ENCODE data around the gene CMTM7.

CMTM7 gene

GRCh38 chr3:32414522-32415202 lies 23.0 kb downstream of the CMTM7 start:
- peak; percentile 67 for DNase-seq

- DNase-seq, result no peak
Observed at GRCh38 chr3:32419742-32420125, 28.1 kb downstream of the CMTM7 start.

DNA sequence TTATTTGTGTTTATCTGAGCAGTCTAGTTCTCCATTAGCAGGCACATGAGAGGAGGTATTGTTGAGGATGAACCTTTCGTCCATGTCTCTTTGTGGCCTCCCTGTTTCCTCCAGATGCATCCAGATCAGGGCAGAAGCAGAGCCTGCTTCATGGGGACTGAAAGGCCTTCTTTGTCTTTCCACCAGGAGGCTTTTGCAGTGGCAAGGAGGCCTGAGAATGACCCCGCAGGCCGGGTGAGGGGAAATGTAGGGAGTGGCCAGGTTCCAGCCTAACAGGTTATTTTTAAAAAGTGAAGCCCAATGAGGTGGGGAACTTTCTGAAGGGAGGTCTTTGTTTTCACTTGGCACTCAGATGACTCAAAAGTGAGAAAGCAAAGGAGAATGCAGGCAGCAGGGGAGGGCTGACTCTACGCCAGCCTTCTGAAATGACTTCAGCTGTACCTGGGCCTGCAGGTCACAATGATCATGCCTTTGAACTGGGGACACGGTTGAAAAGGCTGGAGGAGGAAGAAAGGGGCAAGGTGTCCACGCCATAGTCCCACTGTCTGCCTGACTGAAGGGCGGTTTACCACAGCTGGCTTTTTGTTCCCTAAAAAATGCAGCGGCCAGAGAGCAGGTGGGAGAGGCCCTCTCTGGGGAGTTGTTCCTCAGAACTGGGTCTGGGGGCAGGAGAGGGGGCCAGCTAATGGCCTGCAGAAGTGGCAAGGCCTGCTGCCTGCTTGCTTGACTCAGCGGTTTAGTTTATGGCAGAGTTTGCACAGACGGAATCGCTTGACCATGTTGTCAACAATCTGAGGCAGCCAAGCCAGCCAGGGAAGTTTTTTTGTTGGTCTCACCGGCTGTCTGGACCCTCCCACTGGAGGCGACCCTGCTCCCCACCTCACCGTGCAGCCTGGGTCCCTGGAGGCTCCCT lies 28.7 kb downstream of the CMTM7 start:
- DNase-seq, result no peak

DNA sequence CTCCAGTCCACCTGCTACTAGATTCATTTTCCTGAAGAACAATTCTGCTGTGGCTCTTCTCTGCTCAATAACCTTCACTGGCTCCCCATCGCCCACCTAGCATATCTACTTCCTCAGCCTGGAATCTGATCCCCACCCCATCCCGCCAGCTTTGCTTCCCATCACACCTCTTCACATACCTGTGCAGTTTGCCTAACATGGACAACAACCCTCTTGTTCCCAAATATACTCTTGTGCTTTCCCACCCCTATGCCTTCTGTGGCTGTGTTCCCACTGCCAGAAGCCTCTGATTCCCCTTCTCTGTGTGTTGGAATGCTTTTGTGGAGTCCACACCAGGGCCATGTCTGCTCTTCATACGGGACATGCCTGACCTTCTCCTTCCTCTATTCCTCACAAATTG lies 29.5 kb downstream of the CMTM7 start:
- DNase-seq, result no peak

- DNase-seq, result no peak
Observed at GRCh38 chr3:32421991-32422859, 30.6 kb downstream of the CMTM7 start.

DNA sequence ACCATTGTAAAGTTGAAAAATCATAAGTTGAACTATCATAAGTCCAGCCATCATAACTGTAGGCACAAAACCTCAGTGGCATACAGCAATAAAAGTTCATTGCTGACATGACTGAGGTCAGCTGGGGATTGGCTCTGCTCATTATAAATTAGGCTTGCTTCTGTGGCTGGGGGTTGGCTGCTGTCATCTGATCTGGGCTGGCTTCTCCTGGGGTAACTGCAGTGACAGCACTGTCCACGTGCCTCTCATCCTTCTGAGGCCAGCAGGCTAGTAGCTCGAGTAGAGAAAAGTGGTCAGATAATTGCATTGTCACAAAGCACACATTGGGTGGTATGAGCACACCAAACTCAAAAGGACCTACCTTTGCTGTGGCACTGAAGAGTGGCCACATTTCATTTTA lies 31.3 kb downstream of the CMTM7 start:
- no peak for DNase-seq

GRCh38 chr3:32423534-32423933 lies 31.9 kb downstream of the CMTM7 start:
- DNase-seq, result no peak

- peak; percentile 47 for DNase-seq
Observed at GRCh38 chr3:32423956-32424557, 32.4 kb downstream of the CMTM7 start.

DNA sequence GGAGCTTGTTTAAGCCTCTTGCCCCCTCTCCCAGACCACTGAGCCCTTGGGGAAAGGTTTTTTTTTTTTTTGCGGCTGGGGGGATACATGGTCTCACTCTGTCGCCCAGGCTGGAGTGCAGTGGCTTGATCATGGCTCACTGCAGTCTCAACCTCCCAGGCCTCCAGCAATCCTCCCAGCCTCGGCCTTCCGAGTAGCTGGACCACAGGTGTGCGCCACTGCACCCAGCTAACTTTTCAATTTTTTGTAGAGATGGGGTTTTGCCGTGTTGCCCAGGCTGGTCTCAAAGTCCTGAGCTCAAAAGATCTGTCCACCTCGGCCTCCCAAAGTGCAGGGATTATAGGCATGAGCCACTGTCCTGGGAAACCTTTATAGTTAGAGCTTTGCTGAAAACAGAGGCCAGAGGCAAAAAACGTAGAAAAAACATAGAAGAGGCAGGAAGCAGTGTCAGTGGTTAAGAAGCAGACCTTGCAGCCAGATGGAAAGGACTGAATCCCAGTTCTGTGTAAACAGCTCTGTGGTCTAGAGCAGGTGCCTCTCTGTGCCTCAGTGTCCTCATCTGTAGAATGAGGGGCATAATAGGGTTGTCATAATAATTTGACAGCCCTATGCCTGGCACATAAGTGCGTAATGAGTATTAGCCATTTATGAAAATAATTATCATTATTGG lies 33.1 kb downstream of the CMTM7 start:
- no peak for DNase-seq

GRCh38 chr3:32428092-32429068 lies 36.7 kb downstream of the CMTM7 start:
- peak; percentile 65 for DNase-seq

GRCh38 chr3:32430900-32431299 lies 39.2 kb downstream of the CMTM7 start:
- DNase-seq, result peak; percentile 37

GRCh38 chr3:32431481-32431880 lies 39.8 kb downstream of the CMTM7 start:
- no peak for DNase-seq

DNA sequence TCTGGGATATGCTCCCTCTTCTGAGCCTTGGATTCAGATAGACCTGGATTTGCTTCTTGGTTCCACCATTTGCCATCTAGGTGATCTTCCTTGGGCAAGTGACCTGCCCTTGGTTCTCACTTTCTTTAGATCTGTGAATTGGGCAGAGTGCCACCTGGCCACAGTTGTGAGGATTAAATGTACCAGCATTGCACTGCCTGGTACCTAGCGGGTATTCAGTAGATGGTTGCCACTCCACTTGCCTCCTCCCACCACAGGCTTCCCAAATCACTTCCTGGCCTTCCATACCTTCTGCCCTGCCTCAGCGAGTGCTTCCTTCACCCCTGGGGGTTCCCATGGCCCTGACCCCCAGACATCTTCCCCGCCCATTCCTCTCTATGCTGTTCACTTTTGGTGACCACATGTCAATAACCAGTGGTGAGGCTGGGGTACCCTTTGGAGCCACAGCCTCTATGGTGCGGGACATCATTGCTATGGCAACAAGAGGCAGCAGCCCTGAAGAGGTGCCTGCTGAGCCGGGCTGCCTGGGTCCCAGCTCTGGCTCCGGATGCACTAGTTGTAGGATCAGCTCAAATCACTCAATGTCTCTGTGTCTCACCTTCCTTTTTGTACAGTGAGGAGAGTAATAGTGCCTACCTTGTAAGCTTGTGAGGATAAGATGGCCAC lies 40.5 kb downstream of the CMTM7 start:
- DNase-seq, result peak; percentile 45

DNA sequence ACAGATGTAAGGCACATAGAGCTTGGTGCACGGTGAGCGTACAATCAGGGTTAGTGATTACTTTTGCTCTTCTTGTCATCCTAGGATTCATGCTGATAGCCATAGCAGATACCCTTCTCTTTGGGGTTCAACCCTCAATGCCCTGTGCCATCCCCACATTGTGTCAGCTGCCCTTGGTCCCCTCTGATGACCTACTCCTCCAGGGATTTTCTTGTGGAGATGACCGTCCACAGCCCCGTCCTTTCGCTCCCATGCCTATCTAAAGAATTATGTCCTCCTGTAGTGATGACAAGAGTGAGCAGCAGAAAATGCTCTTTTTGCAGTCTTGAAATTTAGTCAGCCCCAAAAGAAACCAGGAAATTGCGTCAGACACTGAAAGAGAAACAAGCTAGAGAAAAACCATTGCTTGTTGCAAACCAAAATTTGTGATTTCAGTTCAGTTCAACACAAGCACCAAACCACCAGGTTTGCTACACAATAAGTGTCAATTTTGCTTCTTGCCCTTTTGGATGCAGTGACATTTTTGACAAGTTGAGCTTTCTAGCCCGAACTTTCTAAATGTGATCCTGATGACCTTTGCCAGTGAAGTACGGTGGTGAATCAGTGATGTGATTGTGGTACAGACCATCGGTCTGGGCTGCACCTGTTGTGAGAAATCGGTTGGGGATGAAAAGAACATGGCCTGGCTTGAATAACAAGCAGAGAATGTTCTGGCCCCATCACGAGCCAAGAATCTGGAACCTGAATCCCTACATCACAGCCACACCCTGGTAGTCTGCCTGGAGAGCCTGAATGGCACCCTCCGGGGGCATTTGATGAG lies 41.3 kb downstream of the CMTM7 start:
- DNase-seq, result peak; percentile 75

DNA sequence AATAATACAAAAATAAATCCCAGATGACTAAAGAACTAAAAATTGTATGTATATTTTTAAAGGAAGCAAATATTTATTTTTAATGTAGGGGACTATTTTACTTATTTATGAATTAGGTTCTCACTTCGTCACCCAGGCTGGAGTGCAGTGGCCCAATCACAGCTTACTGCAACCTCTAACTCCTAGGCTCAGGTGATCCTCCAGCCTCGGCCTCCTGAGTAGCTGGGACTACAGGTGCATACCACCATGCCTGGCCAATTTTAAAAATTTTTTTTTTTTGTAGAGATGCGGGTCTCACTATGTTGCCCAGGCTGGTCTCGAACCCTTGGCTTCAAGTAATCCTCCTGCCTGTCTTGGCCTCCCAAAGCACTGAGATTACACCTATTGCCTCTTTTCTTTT lies 42.6 kb downstream of the CMTM7 start:
- no peak for DNase-seq

DNA sequence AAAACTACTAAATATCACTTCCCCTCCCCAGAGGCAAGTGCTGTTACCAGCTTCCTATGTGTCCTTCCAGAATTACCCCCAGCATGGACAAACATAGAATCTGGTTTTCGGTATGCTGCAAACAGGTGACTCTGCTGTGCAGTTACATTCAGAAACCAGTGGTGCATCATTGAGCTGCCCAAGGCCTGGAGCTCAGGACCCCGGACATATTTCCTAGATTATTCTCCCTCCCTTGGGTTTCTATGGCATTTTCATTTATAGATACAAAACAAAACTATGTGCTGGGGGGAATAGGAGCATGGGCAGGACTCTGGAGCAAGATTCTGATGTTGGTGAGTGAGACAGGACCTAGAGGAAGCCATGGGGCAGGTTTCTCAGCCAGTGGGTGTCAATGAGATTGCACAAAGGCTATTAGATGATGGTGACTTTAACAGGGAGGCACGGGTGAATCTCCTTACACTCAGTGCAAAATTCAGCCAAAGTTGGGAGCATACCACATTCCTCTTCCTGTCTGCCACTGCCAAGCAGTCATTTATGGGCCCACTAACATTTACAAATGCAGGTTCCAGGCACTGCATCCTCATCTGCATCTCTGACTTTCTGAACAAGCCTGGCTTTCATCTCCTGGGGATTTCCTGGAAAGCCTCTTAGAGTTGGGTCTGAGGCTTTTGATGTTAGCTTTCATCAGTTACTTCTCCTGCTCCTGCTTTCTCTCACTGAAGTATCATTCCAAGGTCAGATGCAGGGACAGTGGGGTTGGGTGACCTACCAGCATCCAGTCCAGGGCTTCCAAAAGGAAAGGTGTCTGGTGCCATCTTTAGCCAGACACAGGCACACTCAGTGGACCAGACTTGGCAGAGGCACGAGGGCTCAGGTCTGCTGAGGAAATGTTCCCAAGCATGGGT lies 44.5 kb downstream of the CMTM7 start:
- no peak for DNase-seq

DNA sequence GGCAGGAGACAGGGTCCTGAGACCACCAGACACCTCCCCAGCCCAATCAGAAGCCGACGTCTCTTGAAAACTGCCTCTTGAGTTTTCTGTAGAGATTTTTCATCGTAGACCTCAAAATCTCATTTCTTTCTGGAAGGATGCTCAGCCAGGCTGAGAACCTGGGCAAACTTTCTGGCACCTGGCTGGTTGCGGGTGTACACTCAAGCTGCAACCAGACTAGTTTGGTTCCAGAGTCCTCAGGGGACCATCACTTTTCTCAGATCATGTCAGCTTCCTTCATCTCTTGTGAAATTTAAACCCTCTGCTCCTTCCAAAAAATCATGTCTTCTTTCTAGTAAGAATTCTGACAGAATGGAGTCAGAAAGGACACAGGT lies 45.1 kb downstream of the CMTM7 start:
- DNase-seq, result no peak

DNA sequence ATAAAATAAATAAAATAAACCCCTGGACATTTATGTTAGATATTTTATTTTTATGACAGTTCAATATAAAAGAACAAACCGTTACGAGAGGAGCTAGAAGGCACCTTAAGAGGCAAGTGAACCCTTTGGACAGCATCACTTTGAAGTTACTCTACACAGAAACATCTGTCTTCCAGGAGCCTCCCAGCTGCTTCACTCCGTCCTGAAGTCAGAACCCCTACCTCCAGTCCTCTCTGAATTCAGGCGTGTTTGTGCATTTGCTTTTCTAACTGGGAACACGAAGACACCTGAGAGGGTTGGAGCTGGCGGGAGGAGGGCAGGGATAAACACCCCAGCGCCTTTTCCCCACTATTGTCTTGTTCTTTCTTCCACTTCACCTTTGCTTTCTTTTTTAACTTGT lies 46.2 kb downstream of the CMTM7 start:
- no peak for DNase-seq

Measured in CD4-positive, alpha-beta T cell treated with Interleukin-12 subunit alpha and Interleukin-12 subunit beta, for 1 hour (primary cell).